Lower leg skin (tissue), 3 donors: ENCODE data around the gene TMED10.

Experiments used
- POLR2A ChIP-seq, 2 donors: fragments of 450-650 bp; IDR thresholded peaks; one replicate each; pipeline ENCODE4 v1.6.1; 2016 to 2017; ENCODE audit warnings: antibody characterized with exemption in 2 of 2, mild to moderate bottlenecking in 1 of 2, moderate library complexity in 1 of 2
- TF ChIP-seq, protein P1 (sequence below), 3 donors: fragments of 450-650 bp; IDR thresholded peaks; one replicate each; pipeline ENCODE4 v1.5.1; 2016; ENCODE audit warnings: antibody characterized with exemption in 3 of 3, mild to moderate bottlenecking in 3 of 3, moderate library complexity in 2 of 3

DNA sequence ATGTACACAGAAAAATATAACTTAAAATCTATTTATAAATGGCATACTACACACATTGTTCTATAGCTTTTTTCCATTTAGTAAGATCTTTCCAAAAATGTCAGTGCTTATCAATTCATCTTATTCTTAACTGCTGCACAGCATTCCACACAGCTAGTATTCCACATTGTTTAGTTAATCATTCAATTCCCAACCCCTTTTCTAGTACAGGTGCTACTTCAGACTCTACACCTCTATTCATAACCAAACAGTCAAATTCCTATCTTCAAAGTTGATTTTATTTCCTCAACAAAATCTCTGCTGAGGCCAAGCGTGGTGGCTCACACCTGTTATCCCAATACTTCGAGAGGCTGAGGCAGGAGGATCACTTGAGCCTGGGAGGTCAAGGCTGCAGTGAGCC is 37.2 kb downstream of the TMED10 start:
- TF ChIP-seq, protein P1, sequence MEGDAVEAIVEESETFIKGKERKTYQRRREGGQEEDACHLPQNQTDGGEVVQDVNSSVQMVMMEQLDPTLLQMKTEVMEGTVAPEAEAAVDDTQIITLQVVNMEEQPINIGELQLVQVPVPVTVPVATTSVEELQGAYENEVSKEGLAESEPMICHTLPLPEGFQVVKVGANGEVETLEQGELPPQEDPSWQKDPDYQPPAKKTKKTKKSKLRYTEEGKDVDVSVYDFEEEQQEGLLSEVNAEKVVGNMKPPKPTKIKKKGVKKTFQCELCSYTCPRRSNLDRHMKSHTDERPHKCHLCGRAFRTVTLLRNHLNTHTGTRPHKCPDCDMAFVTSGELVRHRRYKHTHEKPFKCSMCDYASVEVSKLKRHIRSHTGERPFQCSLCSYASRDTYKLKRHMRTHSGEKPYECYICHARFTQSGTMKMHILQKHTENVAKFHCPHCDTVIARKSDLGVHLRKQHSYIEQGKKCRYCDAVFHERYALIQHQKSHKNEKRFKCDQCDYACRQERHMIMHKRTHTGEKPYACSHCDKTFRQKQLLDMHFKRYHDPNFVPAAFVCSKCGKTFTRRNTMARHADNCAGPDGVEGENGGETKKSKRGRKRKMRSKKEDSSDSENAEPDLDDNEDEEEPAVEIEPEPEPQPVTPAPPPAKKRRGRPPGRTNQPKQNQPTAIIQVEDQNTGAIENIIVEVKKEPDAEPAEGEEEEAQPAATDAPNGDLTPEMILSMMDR (IDR thresholded peaks at IDR 0.05), result no peak
- no peak for TF ChIP-seq POLR2A (IDR thresholded peaks at IDR 0.05)
